ENCODE results near the gene WDR73. TPM values are rescaled to one million over a fixed set of nuclear protein-coding genes. Genes with fewer than 3 reads are reported as not detected.
A peak's percentile ranks its signal among the peaks of the same experiment; 100 is the strongest.

Gene WDR73
- total and polyA plus RNA-seq, 10 of the 15 experiments (the other 5 are each of a cell fraction or from before 2014, with no cell fraction given), result 4.4 to 25.6 (median 16.3) TPM

- no peak for TF ChIP-seq ZBTB11 (CRISPR knock-in tag; IDR thresholded peaks at IDR 0.05)
- TF ChIP-seq ZNF207 (IDR thresholded peaks at IDR 0.05; ENCODE audit: borderline replicate concordance), result 0 out of 2 replicates have a peak, but pooled peaks have one; percentile 34
- 0 out of 2 replicates have a peak, but pooled peaks have one; percentile 3 for TF ChIP-seq EED (IDR thresholded peaks at IDR 0.05; ENCODE audit: low read depth)
- TF ChIP-seq REST (IDR thresholded peaks at IDR 0.05; ENCODE audit: low read depth, low read length), result no peak
- no peak; the same call in 1 of the 2 replicates for TF ChIP-seq USF2 (IDR thresholded peaks at IDR 0.05; ENCODE audit: borderline replicate concordance, low read depth, low read length)
- no peak for TF ChIP-seq PAX8 (IDR thresholded peaks at IDR 0.05)
- TF ChIP-seq IRF5 (IDR thresholded peaks at IDR 0.05; ENCODE audit: borderline replicate concordance), result no peak
- peak; percentile 78 for TF ChIP-seq SIX5 (IDR thresholded peaks at IDR 0.05; ENCODE audit: low read depth, low read length, severe bottlenecking)
- no peak for TF ChIP-seq ZBTB33 (IDR thresholded peaks at IDR 0.05)
- no peak for TF ChIP-seq ATF2 (IDR thresholded peaks at IDR 0.05; ENCODE audit: low read length)
- TF ChIP-seq POLR2AphosphoS5 (IDR thresholded peaks at IDR 0.05; ENCODE audit: low read length), result peak; percentile 65
- TF ChIP-seq HCFC1 (IDR thresholded peaks at IDR 0.05; ENCODE audit: low read length), result peak; percentile 83
- TF ChIP-seq STAT1 (conservative IDR thresholded peaks at IDR 0.05), result no peak
- TF ChIP-seq CEBPB (IDR thresholded peaks at IDR 0.05; ENCODE audit: borderline replicate concordance in 1 of 2, low read depth in 2 of 2, low read length in 2 of 2), result no peak
- TF ChIP-seq ASH2L (IDR thresholded peaks at IDR 0.05; ENCODE audit: borderline replicate concordance, low read depth), result no peak
Measured at GRCh38 chr15:84600687-84601554, 53.2 kb downstream of the WDR73 start, which contains the start of gene ZSCAN2 (continued).
